A673 (cell line): ENCODE measurements around the gene TTC7B. TPM values are rescaled to one million over a fixed set of nuclear protein-coding genes. Genes with fewer than 3 reads are reported as not detected.

ENCODE experiments used
- BruUV-seq: library from RNA; stranded (reverse); fragments of 400-500 nt; replicated peaks from 2 replicates; lab custom pipeline; 2021; lab: Mats Ljungman, UMichigan
- CTCF ChIA-PET: fragments of 300-600 bp; sonication (Branson Sonifier 250); formaldehyde crosslinking; loops from one replicate; lab custom pipeline; 2022; ENCODE audit warnings: antibody characterized with exemption; lab: Charles Lee
- POLR2A ChIA-PET: fragments of 300-600 bp; sonication (Branson Sonifier 250); formaldehyde crosslinking; loops from one replicate; lab custom pipeline; 2022; ENCODE audit warnings: antibody characterized with exemption; ENCODE audit not compliant: low non-redundant PET; lab: Charles Lee
- DNase-seq: peaks from one replicate; pipeline ENCODE4 v3.0.0-alpha.2; 2015; ENCODE audit warnings: low spot score
- H3K27ac ChIP-seq: fragments of 200-600 bp; sonication (generic); 2 replicates; pipeline ENCODE4 v1.5.1; 2016; ENCODE audit warnings: mixed run types, low read depth, mild to moderate bottlenecking, mixed read lengths, antibody characterized with exemption, low read length; ENCODE audit not compliant: poor library complexity, severe bottlenecking
- H3K27me3 ChIP-seq: fragments of 200-600 bp; sonication (generic); replicated peaks from 2 replicates; pipeline ENCODE4 v1.6.1; 2017; ENCODE audit warnings: mixed run types, low read depth, mild to moderate bottlenecking, mixed read lengths, antibody characterized with exemption, low read length; ENCODE audit not compliant: insufficient read depth, poor library complexity
- H3K36me3 ChIP-seq: fragments of 200-600 bp; sonication (generic); 2 replicates; pipeline ENCODE4 v1.6.1; 2016; ENCODE audit warnings: mixed run types, mild to moderate bottlenecking, mixed read lengths, antibody characterized with exemption, low read length; ENCODE audit not compliant: insufficient read depth, poor library complexity, severe bottlenecking
- H3K4me1 ChIP-seq: fragments of 200-600 bp; sonication (generic); 2 replicates; pipeline ENCODE4 v1.6.1; 2017; ENCODE audit warnings: mixed run types, mild to moderate bottlenecking, mixed read lengths, antibody characterized with exemption, low read length; ENCODE audit not compliant: insufficient read depth, poor library complexity, severe bottlenecking
- H3K4me3 ChIP-seq: fragments of 200-600 bp; sonication (generic); 2 replicates; pipeline ENCODE4 v1.5.1; 2016; ENCODE audit warnings: low read depth, mixed run types, mild to moderate bottlenecking, mixed read lengths, low read length; ENCODE audit not compliant: poor library complexity, severe bottlenecking
- H3K9me3 ChIP-seq: fragments of 200-600 bp; sonication (generic); 2 replicates; pipeline ENCODE4 v1.6.1; 2016; ENCODE audit warnings: mixed run types, low read depth, mild to moderate bottlenecking, mixed read lengths, antibody characterized with exemption, low read length; ENCODE audit not compliant: poor library complexity, severe bottlenecking
- CTCF ChIP-seq: fragments of 300-800, 200-600 bp; sonication (generic); conservative IDR thresholded peaks from 2 replicates; pipeline ENCODE4 v1.5.1; 2017; ENCODE audit warnings: low read depth, mild to moderate bottlenecking, antibody characterized with exemption, low read length, moderate library complexity, mixed read lengths
- EZH2 ChIP-seq: fragments of 200-600 bp; sonication (generic); IDR thresholded peaks from 2 replicates; pipeline ENCODE4 v1.6.1; 2017; ENCODE audit warnings: borderline replicate concordance, low read depth, mild to moderate bottlenecking, mixed read lengths, antibody characterized with exemption, low read length; ENCODE audit not compliant: poor library complexity, severe bottlenecking
- intact Hi-C: fragments of 100-400 bp; cut with micrococcal nuclease; formaldehyde crosslinking; loops from one replicate; pipeline ENCODE4 v1.10.0; 2022; ENCODE audit not compliant: unreplicated experiment
- total RNA-seq: library from RNA; stranded (reverse); gene quantifications from 2 replicates; pipeline ENCODE4 v1.2.3, GENCODE V29; 2021

Gene TTC7B
- total RNA-seq, 1 experiment from 2014 or later = 39.2 TPM

- no peak for TF ChIP-seq EZH2
- no peak for TF ChIP-seq CTCF
- Histone ChIP-seq H3K9me3 (no peaks in the 10 kb centered on the region), H3K36me3 (no peaks in the 10 kb centered on the region), H3K27me3 (no peaks in the 10 kb centered on the region), H3K4me3 (no peak overlapping the region), H3K4me1 (no peaks in the 10 kb centered on the region), H3K27ac (no peak overlapping the region)
- ChIA-PET CTCF (no interaction called here), POLR2A (no interaction called here)
- no TSS peak for BruUV-seq
- DNase-seq = no peak
- intact Hi-C loops = no loop called here
Observed at GRCh38 chr14:90509403-90509802, 306.8 kb downstream of the TTC7B start.

- Histone ChIP-seq H3K36me3 (no peaks in the 10 kb centered on the region), H3K27me3 (no peaks in the 10 kb centered on the region), H3K27ac (no peak overlapping the region), H3K9me3 (no peaks in the 10 kb centered on the region), H3K4me3 (no peak overlapping the region), H3K4me1 (no peaks in the 10 kb centered on the region)
- intact Hi-C loops = no loop called here
- BruUV-seq = no TSS peak
- CTCF ChIA-PET = no interaction called here
- DNase-seq = no peak
- TF ChIP-seq EZH2 (no peak), CTCF (no peak)
- POLR2A ChIA-PET = no interaction called here
Observed at GRCh38 chr14:90508536-90509254, 307.5 kb downstream of the TTC7B start.

GRCh38 chr14:90508036-90508435, 308.2 kb downstream of the TTC7B start:
- POLR2A ChIA-PET = no interaction called here

More at GRCh38 chr14:90508036-90508435, 308.2 kb downstream of the TTC7B start:
- Histone ChIP-seq H3K27me3 (no peaks in the 10 kb centered on the region), H3K4me3 (no peak overlapping the region), H3K27ac (no peak overlapping the region), H3K36me3 (no peaks in the 10 kb centered on the region), H3K9me3 (no peaks in the 10 kb centered on the region), H3K4me1 (no peaks in the 10 kb centered on the region)
- TF ChIP-seq EZH2 (no peak), CTCF (no peak)
- CTCF ChIA-PET = no interaction called here
- no peak for DNase-seq
- BruUV-seq = no TSS peak
- intact Hi-C loops = no loop called here
